Measurements from ENCODE around the gene ZNF830.
"Not testable (repeated sequence)": the region's sequence is repeated elsewhere in the genome, so short reads cannot be mapped to it uniquely, and the experiment has no call there.

ZNF830 gene

DNA sequence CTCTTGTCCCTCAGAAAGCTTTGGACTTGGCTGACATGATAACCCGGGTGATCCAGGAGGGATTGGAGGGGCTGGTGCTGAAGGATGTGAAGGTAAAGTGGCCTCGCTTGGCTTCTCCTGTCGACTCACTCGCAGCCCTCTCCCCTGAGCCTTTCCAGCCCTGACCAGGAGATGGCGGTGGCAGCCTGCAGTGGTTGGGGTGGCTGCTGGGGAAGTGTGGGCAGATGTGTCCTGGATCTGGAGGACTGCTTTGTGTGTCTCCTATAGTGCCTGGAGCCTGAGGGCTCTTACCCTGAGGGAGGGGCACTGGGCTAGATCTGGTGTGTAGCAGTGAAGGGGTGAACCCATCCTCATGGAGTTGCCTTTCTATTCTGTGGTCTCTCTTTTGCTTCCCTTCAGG, 36.9 kb downstream of the ZNF830 start:
- Histone ChIP-seq H3K9me3 (ENCODE audit: low read length) (no peaks in the 10 kb centered on the region), H3K36me3 (ENCODE audit: insufficient read depth, low read length) (peaks cover 91% of the 10 kb centered on the region), H3K4me1 (ENCODE audit: insufficient read depth, low read length) (no peaks in the 10 kb centered on the region), H3K4me3 (ENCODE audit: low read length) (no peak overlapping the region), H3K27me3 (ENCODE audit: insufficient read depth, low read length) (no peaks in the 10 kb centered on the region), H2AFZ (ENCODE audit: low read depth, low read length) (no peak overlapping the region)

DNA sequence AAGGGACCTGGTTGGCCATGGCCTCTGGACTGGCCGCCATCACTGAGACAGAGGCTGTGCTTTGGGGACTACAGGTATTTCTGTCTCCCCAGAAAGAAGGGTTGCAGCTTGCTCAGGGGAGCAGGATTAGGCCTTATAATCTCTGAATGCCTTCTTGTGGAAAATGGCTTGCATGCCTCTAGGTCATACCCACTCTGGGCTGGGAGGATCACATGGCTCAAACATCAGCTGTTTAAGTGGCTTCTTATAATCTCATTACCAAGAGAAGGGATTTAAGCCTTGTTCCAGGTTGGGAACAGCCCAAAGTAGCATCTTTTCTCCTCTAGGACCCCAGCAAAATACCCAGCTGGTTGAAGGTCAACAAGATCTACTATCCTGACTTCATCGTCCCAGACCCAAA, 38.1 kb downstream of the ZNF830 start:
- Histone ChIP-seq H3K9me3 (ENCODE audit: low read length) (no peaks in the 10 kb centered on the region), H2AFZ (ENCODE audit: low read depth, low read length) (no peak overlapping the region), H3K36me3 (ENCODE audit: insufficient read depth, low read length) (peaks cover 89% of the 10 kb centered on the region), H3K4me1 (ENCODE audit: insufficient read depth, low read length) (no peaks in the 10 kb centered on the region), H3K4me3 (ENCODE audit: low read length) (no peak overlapping the region), H3K27me3 (ENCODE audit: insufficient read depth, low read length) (no peaks in the 10 kb centered on the region)

DNA sequence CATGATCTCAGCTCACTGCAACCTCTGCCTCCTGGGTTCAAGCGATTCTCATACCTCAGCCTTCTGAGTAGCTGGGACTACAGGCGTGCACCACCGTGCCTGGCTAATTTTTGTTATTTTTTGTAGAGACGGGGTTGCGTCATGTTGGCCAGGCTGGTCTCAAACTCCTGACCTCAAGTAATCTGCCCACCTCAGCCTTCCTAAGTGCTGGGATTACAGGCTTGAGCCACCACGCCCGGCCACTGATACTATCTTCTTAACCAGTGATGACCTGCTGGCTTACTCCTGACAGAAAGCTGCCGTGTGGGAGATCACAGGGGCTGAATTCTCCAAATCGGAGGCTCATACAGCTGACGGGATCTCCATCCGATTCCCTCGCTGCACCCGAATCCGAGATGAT, 39.6 kb downstream of the ZNF830 start:
- H3K4me3 ChIP-seq (ENCODE audit: low read length); H2AFZ ChIP-seq (ENCODE audit: low read depth, low read length); H3K4me1 ChIP-seq (ENCODE audit: insufficient read depth, low read length); H3K9me3 ChIP-seq (ENCODE audit: low read length); H3K27me3 ChIP-seq (ENCODE audit: insufficient read depth, low read length): not testable (repeated sequence)
- peaks cover 81% of the 10 kb centered on the region for H3K36me3 ChIP-seq (ENCODE audit: insufficient read depth, low read length)

DNA sequence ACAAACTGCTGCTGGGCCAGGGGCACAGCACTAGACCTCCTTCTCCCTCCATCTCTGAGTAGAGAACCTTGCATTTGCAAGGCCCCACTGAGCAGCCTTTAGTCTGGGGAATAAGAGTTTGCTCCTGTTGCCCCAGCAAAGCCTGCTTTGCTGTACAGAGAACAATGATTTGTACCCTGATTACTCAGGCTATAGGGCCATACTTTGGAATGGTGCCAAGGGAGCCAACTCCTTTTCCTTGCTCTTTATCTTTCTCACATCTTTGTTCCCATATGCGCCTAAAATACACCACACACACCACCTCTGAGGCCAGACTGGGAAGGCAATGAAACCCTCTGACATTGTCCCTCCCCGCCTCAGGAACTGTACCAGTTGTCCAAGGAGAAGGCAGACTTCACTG, 40.2 kb downstream of the ZNF830 start:
- Histone ChIP-seq H2AFZ (ENCODE audit: low read depth, low read length) (no peak overlapping the region), H3K27me3 (ENCODE audit: insufficient read depth, low read length) (no peaks in the 10 kb centered on the region), H3K9me3 (ENCODE audit: low read length) (no peaks in the 10 kb centered on the region), H3K4me1 (ENCODE audit: insufficient read depth, low read length) (no peaks in the 10 kb centered on the region), H3K4me3 (ENCODE audit: low read length) (no peak overlapping the region), H3K36me3 (ENCODE audit: insufficient read depth, low read length) (peaks cover 80% of the 10 kb centered on the region)

DNA sequence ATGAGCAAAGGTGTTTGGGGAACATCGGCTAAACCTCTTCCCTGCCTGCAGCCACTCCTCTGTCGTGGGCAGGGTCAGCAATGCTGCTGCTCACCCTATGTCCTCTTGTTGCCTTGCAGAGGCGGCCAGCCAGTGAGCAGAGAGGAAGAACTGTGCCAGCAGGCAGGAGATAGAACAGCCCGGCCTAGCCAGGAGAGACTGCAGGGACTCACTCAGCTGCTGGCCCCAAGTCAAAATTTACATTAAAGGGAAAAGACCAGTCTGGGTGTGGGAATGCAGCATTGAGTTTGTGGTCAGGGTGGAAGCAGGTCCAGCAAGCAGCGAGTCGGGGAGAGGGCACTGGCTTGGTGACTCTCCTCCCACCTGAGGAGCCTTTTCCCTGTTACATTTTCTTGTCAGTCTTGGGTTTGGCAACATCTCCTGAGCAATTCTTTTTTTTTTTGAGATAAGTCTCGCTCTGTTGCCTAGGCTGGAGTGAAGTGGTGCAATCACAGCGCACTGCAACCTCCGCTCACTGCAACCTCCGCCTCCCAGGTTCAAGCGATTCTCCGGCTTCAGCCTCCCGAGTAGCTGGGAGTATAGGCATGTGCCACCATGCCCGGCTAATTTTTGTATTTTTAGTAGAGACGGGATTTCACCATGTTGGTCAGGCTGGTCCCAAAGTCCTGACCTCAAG, 41.7 kb downstream of the ZNF830 start:
- H3K4me1 ChIP-seq (ENCODE audit: insufficient read depth, low read length): no peaks in the 10 kb centered on the region
- no peaks in the 10 kb centered on the region for H3K27me3 ChIP-seq (ENCODE audit: insufficient read depth, low read length)
- no peak overlapping the region for H3K4me3 ChIP-seq (ENCODE audit: low read length)
- no peaks in the 10 kb centered on the region for H3K9me3 ChIP-seq (ENCODE audit: low read length)
- no peak overlapping the region for H2AFZ ChIP-seq (ENCODE audit: low read depth, low read length)
- H3K36me3 ChIP-seq (ENCODE audit: insufficient read depth, low read length): peaks cover 75% of the 10 kb centered on the region

DNA sequence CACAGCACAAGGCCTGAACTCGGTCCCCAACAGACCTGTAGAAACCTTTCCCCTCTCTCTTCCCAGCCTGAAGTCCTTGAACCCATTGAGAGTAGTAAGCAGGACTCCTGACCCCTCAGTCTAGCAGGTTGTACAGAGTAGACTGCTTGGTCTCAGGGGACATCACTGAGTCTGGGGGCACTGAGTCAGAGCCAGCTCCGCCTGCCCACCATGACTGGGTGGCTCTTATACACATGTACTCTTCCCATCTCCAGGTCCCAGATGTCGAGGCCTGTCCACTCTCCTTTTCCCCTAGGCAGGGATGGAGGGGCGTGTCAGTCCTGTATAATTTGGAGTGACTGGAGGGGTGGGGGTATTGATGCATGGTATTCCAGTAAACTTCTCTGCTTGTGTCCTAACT, 42.4 kb downstream of the ZNF830 start:
- H3K36me3 ChIP-seq (ENCODE audit: insufficient read depth, low read length): peaks cover 73% of the 10 kb centered on the region
- H3K4me1 ChIP-seq (ENCODE audit: insufficient read depth, low read length): no peaks in the 10 kb centered on the region
- H2AFZ ChIP-seq (ENCODE audit: low read depth, low read length): no peak overlapping the region
- no peaks in the 10 kb centered on the region for H3K9me3 ChIP-seq (ENCODE audit: low read length)
- no peaks in the 10 kb centered on the region for H3K27me3 ChIP-seq (ENCODE audit: insufficient read depth, low read length)
- no peak overlapping the region for H3K4me3 ChIP-seq (ENCODE audit: low read length)

DNA sequence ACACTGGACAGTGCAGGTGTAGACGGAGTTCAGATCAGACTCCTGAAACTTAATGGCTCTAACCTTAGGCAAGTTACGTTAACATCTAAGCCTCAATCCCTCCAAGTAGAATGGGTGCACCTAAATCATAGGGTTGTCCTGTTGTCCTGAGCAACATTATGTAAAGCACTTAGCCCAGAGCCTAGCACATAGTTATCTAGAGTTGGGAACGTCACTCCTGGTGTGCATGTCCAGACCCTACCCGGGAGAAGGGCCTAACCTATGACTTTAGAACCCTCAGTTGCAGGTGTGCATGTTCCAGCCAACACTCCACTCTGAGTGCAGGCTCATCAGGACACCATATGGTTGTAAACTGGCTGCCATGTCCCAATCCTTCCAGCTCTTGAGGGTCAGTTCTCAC, 45.0 kb downstream of the ZNF830 start:
- no peaks in the 10 kb centered on the region for H3K27me3 ChIP-seq (ENCODE audit: insufficient read depth, low read length)
- H3K4me3 ChIP-seq (ENCODE audit: low read length): no peak overlapping the region
- peaks cover 59% of the 10 kb centered on the region for H3K36me3 ChIP-seq (ENCODE audit: insufficient read depth, low read length)
- H3K4me1 ChIP-seq (ENCODE audit: insufficient read depth, low read length): no peaks in the 10 kb centered on the region
- H3K9me3 ChIP-seq (ENCODE audit: low read length): no peaks in the 10 kb centered on the region
- no peak overlapping the region for H2AFZ ChIP-seq (ENCODE audit: low read depth, low read length)

DNA sequence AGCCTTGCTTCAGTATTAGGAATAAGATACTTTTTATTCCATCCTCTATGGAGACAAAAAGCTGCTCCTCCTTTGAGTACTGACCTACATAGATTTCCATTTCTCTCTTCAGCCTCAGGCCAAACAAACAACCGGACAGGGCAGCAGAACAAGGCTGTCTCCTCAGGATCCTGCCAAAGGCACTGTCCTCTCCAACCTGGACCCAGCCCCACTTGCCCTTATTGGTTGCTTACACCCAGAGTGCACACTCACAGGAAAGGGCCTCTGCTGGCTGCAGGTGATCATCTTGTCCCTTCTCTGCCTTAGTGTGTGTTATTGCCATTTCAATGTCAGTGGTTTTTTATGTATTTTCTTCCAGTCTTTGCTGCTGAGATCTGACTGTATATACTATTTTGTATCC, 45.6 kb downstream of the ZNF830 start:
- Histone ChIP-seq H3K27me3 (ENCODE audit: insufficient read depth, low read length) (no peaks in the 10 kb centered on the region), H3K4me3 (ENCODE audit: low read length) (no peak overlapping the region), H3K9me3 (ENCODE audit: low read length) (no peaks in the 10 kb centered on the region), H2AFZ (ENCODE audit: low read depth, low read length) (no peak overlapping the region), H3K4me1 (ENCODE audit: insufficient read depth, low read length) (no peaks in the 10 kb centered on the region), H3K36me3 (ENCODE audit: insufficient read depth, low read length) (peaks cover 57% of the 10 kb centered on the region)

DNA sequence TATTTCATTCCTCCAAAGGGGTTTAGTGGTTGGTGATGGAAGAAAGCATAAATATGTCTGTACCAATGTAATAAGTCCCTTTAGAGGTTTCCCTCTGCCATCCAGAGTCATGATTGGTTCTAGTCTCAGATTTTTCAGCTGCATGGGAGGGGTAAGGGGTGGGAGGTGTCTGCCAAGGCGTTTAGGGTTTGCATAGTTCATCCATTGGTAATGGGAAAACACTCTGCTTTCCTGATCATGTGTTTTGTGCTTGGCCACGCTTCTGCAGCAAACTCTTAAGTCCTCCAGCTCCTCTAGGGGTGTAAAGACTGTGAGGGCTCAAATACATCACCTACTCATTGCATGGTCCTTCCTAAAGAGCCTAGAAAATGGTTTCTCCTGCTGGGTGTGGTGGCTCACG, 48.8 kb downstream of the ZNF830 start:
- no peak overlapping the region for H2AFZ ChIP-seq (ENCODE audit: low read depth, low read length)
- no peaks in the 10 kb centered on the region for H3K27me3 ChIP-seq (ENCODE audit: insufficient read depth, low read length)
- no peak overlapping the region for H3K4me3 ChIP-seq (ENCODE audit: low read length)
- peaks cover 36% of the 10 kb centered on the region for H3K36me3 ChIP-seq (ENCODE audit: insufficient read depth, low read length)
- H3K4me1 ChIP-seq (ENCODE audit: insufficient read depth, low read length): no peaks in the 10 kb centered on the region
- no peaks in the 10 kb centered on the region for H3K9me3 ChIP-seq (ENCODE audit: low read length)

DNA sequence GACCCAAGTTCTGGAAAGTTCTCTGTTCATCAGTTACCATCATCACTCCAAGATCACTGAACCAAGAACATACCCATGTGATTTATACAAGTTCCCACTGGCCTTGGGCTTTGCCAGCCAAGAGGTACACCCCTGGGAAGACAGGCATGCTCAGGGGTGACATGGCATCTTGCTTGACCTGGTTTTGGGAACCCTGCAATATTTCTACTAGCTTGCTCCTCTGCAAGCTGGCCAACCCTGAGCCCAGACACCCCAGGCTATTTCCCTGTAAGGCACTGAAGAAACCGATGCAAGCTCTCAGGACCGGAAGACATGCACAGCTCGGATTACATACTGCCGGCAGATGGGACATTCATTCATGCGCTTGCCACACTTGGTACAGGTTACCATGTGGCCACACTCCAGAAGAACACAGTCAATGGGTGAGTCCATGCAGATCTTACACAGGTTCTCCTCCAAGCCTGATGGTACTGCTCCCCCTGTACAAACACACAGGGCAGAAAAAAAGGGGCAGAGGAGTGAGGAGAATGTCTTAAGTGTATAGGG, 50.4 kb downstream of the ZNF830 start:
- no peaks in the 10 kb centered on the region for H3K4me1 ChIP-seq (ENCODE audit: insufficient read depth, low read length)
- peaks cover 42% of the 10 kb centered on the region for H3K36me3 ChIP-seq (ENCODE audit: insufficient read depth, low read length)
- H3K9me3 ChIP-seq (ENCODE audit: low read length): no peaks in the 10 kb centered on the region
- no peak overlapping the region for H2AFZ ChIP-seq (ENCODE audit: low read depth, low read length)
- H3K27me3 ChIP-seq (ENCODE audit: insufficient read depth, low read length): no peaks in the 10 kb centered on the region
- H3K4me3 ChIP-seq (ENCODE audit: low read length): no peak overlapping the region
